Measurements from ENCODE around the gene ABHD17A. TPM values are rescaled to one million over a fixed set of nuclear protein-coding genes. Genes with fewer than 3 reads are reported as not detected.

The ABHD17A gene
- polyA plus RNA-seq, 1 donor (not counting 4 experiments of a cell fraction or from before 2014, with no cell fraction given), result 27.2 TPM

GRCh38 chr19:1840541-1841115, 44.7 kb downstream of the ABHD17A start:
- Histone ChIP-seq H3K9me3 (ENCODE audit: control insufficient read depth, low read depth, low read length) (no peaks in the 10 kb centered on the region), H3K9me1 (ENCODE audit: control insufficient read depth, extremely low read depth, insufficient read depth, low read length) (no peaks in the 10 kb centered on the region), H3K9ac (ENCODE audit: control insufficient read depth, extremely low read depth, insufficient read depth, low read length) (peak overlapping the region; percentile 58), H3K79me2 (ENCODE audit: control insufficient read depth, insufficient read depth, low read length) (peaks cover 91% of the 10 kb centered on the region), H3K27me3 (ENCODE audit: control insufficient read depth, extremely low read depth, insufficient read depth, low read length) (no peaks in the 10 kb centered on the region), H3K4me1 (ENCODE audit: control insufficient read depth, extremely low read depth, insufficient read depth, low read length) (peaks cover 47% of the 10 kb centered on the region), H3K4me2 (ENCODE audit: control insufficient read depth, extremely low read depth, insufficient read depth, low read depth, low read length) (peak overlapping the region; percentile 82), H3K27ac (ENCODE audit: control insufficient read depth, insufficient read depth, low read length) (peak overlapping the region; percentile 36), H2AFZ (ENCODE audit: control insufficient read depth, low read length) (no peak overlapping the region), H3K36me3 (ENCODE audit: control insufficient read depth in 2 of 2, extremely low read depth in 1 of 2, insufficient read depth in 2 of 2, low read length in 2 of 2) (peaks cover 8 to 15% of the 10 kb centered on the region in 2 experiments), H3K4me3 (ENCODE audit: control insufficient read depth in 2 of 3, extremely low read depth in 1 of 3, insufficient read depth in 2 of 3, low read depth in 1 of 3, low read length in 3 of 3) (peak overlapping the region; percentile 6 to 46 (median 9)), H4K20me1 (ENCODE audit: control insufficient read depth, extremely low read depth, insufficient read depth, low read length) (peaks cover 38% of the 10 kb centered on the region)
- FAIRE-seq, result no peak
- no peak for TF ChIP-seq EZH2 (IDR thresholded peaks at IDR 0.05; ENCODE audit: low read length)
- TF ChIP-seq, protein P1, sequence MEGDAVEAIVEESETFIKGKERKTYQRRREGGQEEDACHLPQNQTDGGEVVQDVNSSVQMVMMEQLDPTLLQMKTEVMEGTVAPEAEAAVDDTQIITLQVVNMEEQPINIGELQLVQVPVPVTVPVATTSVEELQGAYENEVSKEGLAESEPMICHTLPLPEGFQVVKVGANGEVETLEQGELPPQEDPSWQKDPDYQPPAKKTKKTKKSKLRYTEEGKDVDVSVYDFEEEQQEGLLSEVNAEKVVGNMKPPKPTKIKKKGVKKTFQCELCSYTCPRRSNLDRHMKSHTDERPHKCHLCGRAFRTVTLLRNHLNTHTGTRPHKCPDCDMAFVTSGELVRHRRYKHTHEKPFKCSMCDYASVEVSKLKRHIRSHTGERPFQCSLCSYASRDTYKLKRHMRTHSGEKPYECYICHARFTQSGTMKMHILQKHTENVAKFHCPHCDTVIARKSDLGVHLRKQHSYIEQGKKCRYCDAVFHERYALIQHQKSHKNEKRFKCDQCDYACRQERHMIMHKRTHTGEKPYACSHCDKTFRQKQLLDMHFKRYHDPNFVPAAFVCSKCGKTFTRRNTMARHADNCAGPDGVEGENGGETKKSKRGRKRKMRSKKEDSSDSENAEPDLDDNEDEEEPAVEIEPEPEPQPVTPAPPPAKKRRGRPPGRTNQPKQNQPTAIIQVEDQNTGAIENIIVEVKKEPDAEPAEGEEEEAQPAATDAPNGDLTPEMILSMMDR (optimal IDR thresholded peaks at IDR 0.05 in 1 of 3, IDR thresholded peaks at IDR 0.05 in 1 of 3, conservative IDR thresholded peaks at IDR 0.05 in 1 of 3; ENCODE audit: extremely low read depth in 1 of 3, insufficient read depth in 2 of 3, low read length in 3 of 3), result no peak
- dilution Hi-C loops (cut with MboI; ENCODE audit: extremely low pct_ligation_motif_present, low sequenced_read_pairs), result no loop called here
- DNase-seq (ENCODE audit: low read depth, low spot score), result no peak

- no peak overlapping the region for H2AFZ ChIP-seq (ENCODE audit: control insufficient read depth, low read length)
- no peak for TF ChIP-seq EZH2 (IDR thresholded peaks at IDR 0.05; ENCODE audit: low read length)
- TF ChIP-seq, protein P1 (optimal IDR thresholded peaks at IDR 0.05 in 1 of 3, IDR thresholded peaks at IDR 0.05 in 1 of 3, conservative IDR thresholded peaks at IDR 0.05 in 1 of 3; ENCODE audit: extremely low read depth in 1 of 3, insufficient read depth in 2 of 3, low read length in 3 of 3), result no peak
- H3K9ac ChIP-seq (ENCODE audit: control insufficient read depth, extremely low read depth, insufficient read depth, low read length), result no peak overlapping the region
- DNase-seq (ENCODE audit: low read depth, low spot score), result no peak
- peaks cover 42% of the 10 kb centered on the region for H4K20me1 ChIP-seq (ENCODE audit: control insufficient read depth, extremely low read depth, insufficient read depth, low read length)
- FAIRE-seq, result no peak
- H3K4me2 ChIP-seq (ENCODE audit: control insufficient read depth, extremely low read depth, insufficient read depth, low read depth, low read length), result no peak overlapping the region
- dilution Hi-C loops (cut with MboI; ENCODE audit: extremely low pct_ligation_motif_present, low sequenced_read_pairs), result no loop called here
- H3K27me3 ChIP-seq (ENCODE audit: control insufficient read depth, extremely low read depth, insufficient read depth, low read length), result no peaks in the 10 kb centered on the region
- H3K9me3 ChIP-seq (ENCODE audit: control insufficient read depth, low read depth, low read length), result no peaks in the 10 kb centered on the region
- H3K79me2 ChIP-seq (ENCODE audit: control insufficient read depth, insufficient read depth, low read length), result peaks cover 90% of the 10 kb centered on the region
- no peak overlapping the region for H3K4me3 ChIP-seq (ENCODE audit: control insufficient read depth in 2 of 3, extremely low read depth in 1 of 3, insufficient read depth in 2 of 3, low read depth in 1 of 3, low read length in 3 of 3)
- peaks cover 43% of the 10 kb centered on the region for H3K4me1 ChIP-seq (ENCODE audit: control insufficient read depth, extremely low read depth, insufficient read depth, low read length)
- no peaks in the 10 kb centered on the region for H3K9me1 ChIP-seq (ENCODE audit: control insufficient read depth, extremely low read depth, insufficient read depth, low read length)
- no peak overlapping the region for H3K27ac ChIP-seq (ENCODE audit: control insufficient read depth, insufficient read depth, low read length)
- H3K36me3 ChIP-seq (ENCODE audit: control insufficient read depth in 2 of 2, extremely low read depth in 1 of 2, insufficient read depth in 2 of 2, low read length in 2 of 2), result peaks cover 8 to 11% of the 10 kb centered on the region in 2 experiments
Measured at GRCh38 chr19:1839658-1840540, 45.4 kb downstream of the ABHD17A start.
